Osteocyte (in vitro differentiated cells): Measurements from ENCODE around the gene DYNC1LI1. TPM values are rescaled to one million over a fixed set of nuclear protein-coding genes. Genes with fewer than 3 reads are reported as not detected.
A peak's percentile ranks its signal among the peaks of the same experiment; 100 is the strongest.

Experiments
- DNase-seq: peaks from one replicate; pipeline ENCODE4 v3.0.0; 2021; ENCODE audit warnings: mixed read lengths; ENCODE audit not compliant: unreplicated experiment; ENCODE audit errors: extremely low spot score
- H3K27ac Mint-ChIP-seq: one replicate; pipeline ENCODE4 v1.8.0; 2021; ENCODE audit warnings: mild to moderate bottlenecking, mixed read lengths; ENCODE audit not compliant: unreplicated experiment
- H3K27me3 Mint-ChIP-seq: one replicate; pipeline ENCODE4 v1.8.0; 2021; ENCODE audit warnings: mixed read lengths; ENCODE audit not compliant: unreplicated experiment
- H3K36me3 Mint-ChIP-seq: one replicate; pipeline ENCODE4 v1.8.0; 2021; ENCODE audit warnings: mixed read lengths; ENCODE audit not compliant: unreplicated experiment
- H3K4me1 Mint-ChIP-seq: one replicate; pipeline ENCODE4 v1.8.0; 2021; ENCODE audit warnings: mixed read lengths; ENCODE audit not compliant: unreplicated experiment
- H3K4me3 Mint-ChIP-seq: one replicate; pipeline ENCODE4 v1.8.0; 2021; ENCODE audit warnings: mild to moderate bottlenecking, moderate library complexity, mixed read lengths; ENCODE audit not compliant: unreplicated experiment
- H3K9me3 Mint-ChIP-seq: one replicate; pipeline ENCODE4 v1.8.0; 2021; ENCODE audit warnings: mixed read lengths; ENCODE audit not compliant: unreplicated experiment
- CTCF ChIP-seq: fragments of 200-600 bp; sonication (generic); IDR thresholded peaks from 2 replicates; pipeline ENCODE4 v1.5.0; 2021; ENCODE audit warnings: antibody characterized with exemption, mild to moderate bottlenecking, moderate library complexity
- total RNA-seq: library from RNA; stranded (reverse); gene quantifications from 2 replicates; pipeline ENCODE4 v1.2.1, GENCODE V29; 2021

The DYNC1LI1 gene
- total RNA-seq, 1 donor from 2014 or later, result 64.3 TPM

GRCh38 chr3:32612547-32612946 lies 41.9 kb upstream of the DYNC1LI1 start:
- H3K9me3 Mint-ChIP-seq, result no peaks in the 10 kb centered on the region
- peak overlapping the region; percentile 49 for H3K27ac Mint-ChIP-seq
- no peak for DNase-seq
- no peaks in the 10 kb centered on the region for H3K36me3 Mint-ChIP-seq
- TF ChIP-seq CTCF, result no peak
- peaks cover 18% of the 10 kb centered on the region for H3K4me1 Mint-ChIP-seq
- H3K27me3 Mint-ChIP-seq, result no peaks in the 10 kb centered on the region
- H3K4me3 Mint-ChIP-seq, result no peak overlapping the region

- DNase-seq, result peak; percentile 0
- no peak overlapping the region for H3K4me3 Mint-ChIP-seq
- H3K27me3 Mint-ChIP-seq, result no peaks in the 10 kb centered on the region
- no peaks in the 10 kb centered on the region for H3K9me3 Mint-ChIP-seq
- peaks cover 4% of the 10 kb centered on the region for H3K4me1 Mint-ChIP-seq
- no peak for TF ChIP-seq CTCF
- H3K36me3 Mint-ChIP-seq, result no peaks in the 10 kb centered on the region
- H3K27ac Mint-ChIP-seq, result no peak overlapping the region
Observed at GRCh38 chr3:32607522-32607921, 36.9 kb upstream of the DYNC1LI1 start.

GRCh38 chr3:32606960-32607359 lies 36.3 kb upstream of the DYNC1LI1 start:
- H3K27me3 Mint-ChIP-seq, result no peaks in the 10 kb centered on the region
- H3K4me3 Mint-ChIP-seq, result no peak overlapping the region
- DNase-seq, result no peak
- H3K36me3 Mint-ChIP-seq, result no peaks in the 10 kb centered on the region
- no peaks in the 10 kb centered on the region for H3K4me1 Mint-ChIP-seq
- no peak for TF ChIP-seq CTCF
- no peaks in the 10 kb centered on the region for H3K9me3 Mint-ChIP-seq
- H3K27ac Mint-ChIP-seq, result no peak overlapping the region

GRCh38 chr3:32606277-32606676 lies 35.6 kb upstream of the DYNC1LI1 start:
- Mint-ChIP-seq H3K27ac (no peak overlapping the region), H3K4me3 (no peak overlapping the region), H3K36me3 (no peaks in the 10 kb centered on the region), H3K27me3 (no peaks in the 10 kb centered on the region), H3K9me3 (no peaks in the 10 kb centered on the region), H3K4me1 (no peaks in the 10 kb centered on the region)
- no peak for DNase-seq
- TF ChIP-seq CTCF, result no peak

GRCh38 chr3:32603064-32603463 lies 32.4 kb upstream of the DYNC1LI1 start:
- no peaks in the 10 kb centered on the region for H3K27me3 Mint-ChIP-seq
- H3K4me3 Mint-ChIP-seq, result no peak overlapping the region
- no peaks in the 10 kb centered on the region for H3K9me3 Mint-ChIP-seq
- no peak overlapping the region for H3K27ac Mint-ChIP-seq
- DNase-seq, result peak; percentile 67
- no peak for TF ChIP-seq CTCF
- H3K36me3 Mint-ChIP-seq, result no peaks in the 10 kb centered on the region
- H3K4me1 Mint-ChIP-seq, result no peaks in the 10 kb centered on the region
